HFF-Myc (cell line): ENCODE measurements around the gene BACH2.

Source experiments
- DNase-seq: peaks from one replicate; pipeline ENCODE4 v3.0.0-alpha.2; 2011; ENCODE audit warnings: low read depth; ENCODE audit errors: extremely low read depth
- H3K4me3 ChIP-seq: replicated peaks from 2 replicates; pipeline ENCODE4 v1.5.1; 2011; ENCODE audit warnings: low read depth, mild to moderate bottlenecking, control low read depth, low read length
- TF ChIP-seq, protein P1 (sequence below): IDR thresholded peaks from 2 replicates; pipeline ENCODE4 v1.5.1; 2012; ENCODE audit warnings: mild to moderate bottlenecking, low read depth, low read length, control low read depth; ENCODE audit errors: missing control alignments

The BACH2 gene

GRCh38 chr6:90315986-90316385 is 19.3 kb upstream of the BACH2 start:
- no peak overlapping the region for H3K4me3 ChIP-seq
- TF ChIP-seq, protein P1, sequence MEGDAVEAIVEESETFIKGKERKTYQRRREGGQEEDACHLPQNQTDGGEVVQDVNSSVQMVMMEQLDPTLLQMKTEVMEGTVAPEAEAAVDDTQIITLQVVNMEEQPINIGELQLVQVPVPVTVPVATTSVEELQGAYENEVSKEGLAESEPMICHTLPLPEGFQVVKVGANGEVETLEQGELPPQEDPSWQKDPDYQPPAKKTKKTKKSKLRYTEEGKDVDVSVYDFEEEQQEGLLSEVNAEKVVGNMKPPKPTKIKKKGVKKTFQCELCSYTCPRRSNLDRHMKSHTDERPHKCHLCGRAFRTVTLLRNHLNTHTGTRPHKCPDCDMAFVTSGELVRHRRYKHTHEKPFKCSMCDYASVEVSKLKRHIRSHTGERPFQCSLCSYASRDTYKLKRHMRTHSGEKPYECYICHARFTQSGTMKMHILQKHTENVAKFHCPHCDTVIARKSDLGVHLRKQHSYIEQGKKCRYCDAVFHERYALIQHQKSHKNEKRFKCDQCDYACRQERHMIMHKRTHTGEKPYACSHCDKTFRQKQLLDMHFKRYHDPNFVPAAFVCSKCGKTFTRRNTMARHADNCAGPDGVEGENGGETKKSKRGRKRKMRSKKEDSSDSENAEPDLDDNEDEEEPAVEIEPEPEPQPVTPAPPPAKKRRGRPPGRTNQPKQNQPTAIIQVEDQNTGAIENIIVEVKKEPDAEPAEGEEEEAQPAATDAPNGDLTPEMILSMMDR, result no peak
- DNase-seq, result no peak

GRCh38 chr6:90315354-90315950 is 18.8 kb upstream of the BACH2 start:
- TF ChIP-seq, protein P1, result no peak
- no peak overlapping the region for H3K4me3 ChIP-seq
- DNase-seq, result no peak

DNA sequence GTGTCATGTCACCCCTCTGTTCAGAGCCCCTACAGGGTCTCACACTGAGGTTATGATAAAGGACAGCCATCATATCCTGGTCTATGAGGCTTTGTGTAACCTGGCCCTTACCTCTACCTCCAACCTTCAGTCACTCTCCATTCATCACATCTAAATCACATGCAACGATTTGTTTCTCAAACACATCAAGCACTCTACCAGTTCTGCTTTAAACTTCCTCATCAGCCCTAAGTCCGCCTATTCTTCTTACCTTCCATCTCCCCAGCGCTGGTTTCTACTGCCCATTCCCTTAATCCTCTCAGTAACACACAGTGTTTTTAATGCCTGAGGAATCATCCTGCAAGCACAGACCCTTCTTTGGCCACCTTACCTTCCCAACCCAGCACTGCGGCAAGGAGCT is 17.9 kb upstream of the BACH2 start:
- TF ChIP-seq, protein P1, result no peak
- no peak for DNase-seq
- no peak overlapping the region for H3K4me3 ChIP-seq

DNA sequence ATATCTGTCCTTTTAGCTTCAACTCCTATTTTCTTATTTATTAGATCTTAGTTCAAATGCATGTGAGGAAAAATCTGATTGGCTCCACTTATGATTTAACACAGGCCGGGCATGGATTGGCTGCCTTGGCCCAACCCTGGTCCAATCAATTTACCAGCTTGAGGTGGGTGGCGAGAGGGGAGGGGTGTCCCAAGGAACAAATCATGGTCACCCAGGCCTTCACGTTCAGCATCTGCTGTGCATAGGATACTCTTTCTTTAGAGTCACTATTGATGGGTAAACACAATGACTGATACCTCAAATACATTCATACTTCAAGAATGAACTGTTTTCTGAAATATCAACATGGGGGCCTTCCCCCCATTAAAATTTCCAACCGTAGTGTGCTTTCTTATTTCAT is 14.9 kb upstream of the BACH2 start:
- no peak for DNase-seq
- no peak overlapping the region for H3K4me3 ChIP-seq
- TF ChIP-seq, protein P1, result no peak

DNA sequence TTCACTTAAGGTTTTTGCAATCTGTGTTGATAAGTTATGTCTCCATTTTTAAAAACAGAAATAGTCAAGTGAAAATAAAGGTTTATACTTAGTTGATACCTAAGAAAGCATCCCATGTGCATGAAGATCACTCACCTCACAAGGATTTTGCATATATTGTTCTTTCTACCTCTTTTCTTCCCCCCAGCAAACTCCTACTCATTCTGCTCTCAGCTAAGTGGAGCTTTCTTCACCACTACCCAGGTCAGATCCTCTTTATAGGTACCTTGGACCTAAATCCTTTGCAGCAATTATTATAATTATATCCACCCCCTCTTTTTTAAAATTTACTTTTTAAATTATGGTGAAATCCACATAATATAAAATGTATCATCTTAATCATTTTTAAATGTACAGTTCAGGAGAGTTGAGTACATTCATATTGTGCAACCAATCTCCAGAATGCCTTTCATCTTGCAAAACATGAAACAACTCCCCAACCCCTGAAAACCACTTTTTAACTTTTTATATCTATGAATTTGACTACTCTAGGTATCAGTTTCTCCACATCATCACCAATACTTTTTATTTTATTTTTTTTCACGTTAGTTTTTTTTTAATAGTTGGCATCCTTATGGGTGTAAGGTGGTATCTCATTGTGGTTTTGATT is 9.3 kb upstream of the BACH2 start:
- DNase-seq, result no peak
- TF ChIP-seq, protein P1, result no peak
- no peak overlapping the region for H3K4me3 ChIP-seq

GRCh38 chr6:90304308-90304707 is 7.7 kb upstream of the BACH2 start:
- no peak for DNase-seq
- TF ChIP-seq, protein P1, result no peak
- H3K4me3 ChIP-seq, result no peak overlapping the region
